GM12873 (cell line): Measurements from ENCODE around the gene APOL2.

Experiments used
- CTCF ChIP-seq: IDR thresholded peaks from 2 replicates; pipeline ENCODE4 v1.5.1; 2012; ENCODE audit warnings: low read depth, mild to moderate bottlenecking, moderate library complexity, low read length, control low read depth; ENCODE audit not compliant: insufficient read depth; ENCODE audit errors: missing control alignments

APOL2 gene

GRCh38 chr22:36284171-36284571 lies 44.8 kb upstream of the APOL2 start:
- no peak for TF ChIP-seq CTCF

GRCh38 chr22:36282328-36282831 lies 43.1 kb upstream of the APOL2 start:
- TF ChIP-seq CTCF: no peak

- no peak for TF ChIP-seq CTCF
Observed at GRCh38 chr22:36281781-36282327, 42.5 kb upstream of the APOL2 start.

GRCh38 chr22:36280379-36280778 lies 41.1 kb upstream of the APOL2 start:
- TF ChIP-seq CTCF: no peak

- TF ChIP-seq CTCF: no peak
Observed at GRCh38 chr22:36279219-36279666, 39.9 kb upstream of the APOL2 start.

GRCh38 chr22:36277482-36278291 lies 38.4 kb upstream of the APOL2 start:
- TF ChIP-seq CTCF: peak; percentile 92

- no peak for TF ChIP-seq CTCF
Observed at GRCh38 chr22:36274531-36274930, 35.2 kb upstream of the APOL2 start.
